Measurements from ENCODE around the gene GCN1. TPM values are rescaled to one million over a fixed set of nuclear protein-coding genes. Genes with fewer than 3 reads are reported as not detected.

The GCN1 gene, protein sequence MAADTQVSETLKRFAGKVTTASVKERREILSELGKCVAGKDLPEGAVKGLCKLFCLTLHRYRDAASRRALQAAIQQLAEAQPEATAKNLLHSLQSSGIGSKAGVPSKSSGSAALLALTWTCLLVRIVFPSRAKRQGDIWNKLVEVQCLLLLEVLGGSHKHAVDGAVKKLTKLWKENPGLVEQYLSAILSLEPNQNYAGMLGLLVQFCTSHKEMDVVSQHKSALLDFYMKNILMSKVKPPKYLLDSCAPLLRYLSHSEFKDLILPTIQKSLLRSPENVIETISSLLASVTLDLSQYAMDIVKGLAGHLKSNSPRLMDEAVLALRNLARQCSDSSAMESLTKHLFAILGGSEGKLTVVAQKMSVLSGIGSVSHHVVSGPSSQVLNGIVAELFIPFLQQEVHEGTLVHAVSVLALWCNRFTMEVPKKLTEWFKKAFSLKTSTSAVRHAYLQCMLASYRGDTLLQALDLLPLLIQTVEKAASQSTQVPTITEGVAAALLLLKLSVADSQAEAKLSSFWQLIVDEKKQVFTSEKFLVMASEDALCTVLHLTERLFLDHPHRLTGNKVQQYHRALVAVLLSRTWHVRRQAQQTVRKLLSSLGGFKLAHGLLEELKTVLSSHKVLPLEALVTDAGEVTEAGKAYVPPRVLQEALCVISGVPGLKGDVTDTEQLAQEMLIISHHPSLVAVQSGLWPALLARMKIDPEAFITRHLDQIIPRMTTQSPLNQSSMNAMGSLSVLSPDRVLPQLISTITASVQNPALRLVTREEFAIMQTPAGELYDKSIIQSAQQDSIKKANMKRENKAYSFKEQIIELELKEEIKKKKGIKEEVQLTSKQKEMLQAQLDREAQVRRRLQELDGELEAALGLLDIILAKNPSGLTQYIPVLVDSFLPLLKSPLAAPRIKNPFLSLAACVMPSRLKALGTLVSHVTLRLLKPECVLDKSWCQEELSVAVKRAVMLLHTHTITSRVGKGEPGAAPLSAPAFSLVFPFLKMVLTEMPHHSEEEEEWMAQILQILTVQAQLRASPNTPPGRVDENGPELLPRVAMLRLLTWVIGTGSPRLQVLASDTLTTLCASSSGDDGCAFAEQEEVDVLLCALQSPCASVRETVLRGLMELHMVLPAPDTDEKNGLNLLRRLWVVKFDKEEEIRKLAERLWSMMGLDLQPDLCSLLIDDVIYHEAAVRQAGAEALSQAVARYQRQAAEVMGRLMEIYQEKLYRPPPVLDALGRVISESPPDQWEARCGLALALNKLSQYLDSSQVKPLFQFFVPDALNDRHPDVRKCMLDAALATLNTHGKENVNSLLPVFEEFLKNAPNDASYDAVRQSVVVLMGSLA (N-terminal part only)
- 133 and 137 TPM in 2 replicates for total RNA-seq (2021; fragmentation: NEBNext Ultra II Directional; extraction: Animal tissue kit (Norgen Biotek cat#: 25700))
- 61.4 and 73.1 TPM in 2 replicates for polyA plus RNA-seq (2011; rRNA removed)
- 61.1 TPM for polyA plus RNA-seq (2011; cell fraction: cytosol; rRNA removed)
- polyA plus RNA-seq (2011; cell fraction: nucleus; rRNA removed) = 294 TPM
- 92.9 to 139 TPM (median 109 TPM) in 4 replicates for polyA plus RNA-seq (2012, experiment 1 of 2)
- polyA plus RNA-seq (2012, experiment 2 of 2) = 58.3 TPM
- 57.1 TPM for polyA plus RNA-seq (2013, experiment 1 of 2)
- 47.1 TPM for polyA plus RNA-seq (2013, experiment 2 of 2)
- 266 and 267 TPM in 2 replicates for polyA minus RNA-seq (2011; rRNA and poly(A)+ RNA removed)
- polyA minus RNA-seq (2011; cell fraction: cytosol; rRNA and poly(A)+ RNA removed) = 106 TPM
- polyA minus RNA-seq (2011; cell fraction: nucleus; rRNA and poly(A)+ RNA removed) = 194 TPM
- long read RNA-seq, experiment 1, partial matches to known transcripts = 63 of 68 reads
- long read RNA-seq, experiment 1, other reads (novel, unspliced or antisense) = 5 of 68 reads
- long read RNA-seq, experiment 2, partial matches to known transcripts = 1 of 1 reads
- long read RNA-seq, experiment 2, other reads (novel, unspliced or antisense) = 0 of 1 reads

GRCh38 chr12:120194534-120195395, at the start of gene GCN1:
TSS of gene GCN1 (minus strand) at chr12:120194715. CDS start at chr12:120194697, 18 bp downstream.
- no peak within 1 kb of the TSS for H2BK120ac ChIP-seq (replicated peaks; ENCODE audit: low read depth, low read length)
- WGBS, 2 experiments (ENCODE audit: extremely low coverage in 1 of 2, insufficient coverage in 1 of 2, insufficient read length in 1 of 2, insufficient replicate concordance in 2 of 2, low coverage in 1 of 2, low lambda C conversion rate in 2 of 2, missing lambda C conversion rate in 1 of 2) = 5% methylated on average over 53 of the region's 62 CpGs; no CpG with 5 or more reads in 1 of the 2 experiments
- POLR2A ChIA-PET (ENCODE audit: partially characterized antibody) = interaction anchor here (0.8 to 88.3 kb wide), 19 partner anchors 9 to 160 kb away, joined by 3 to 4270 read pairs (median 5); partner anchors contain the start of genes PXN, RAB35, RNU4-1 and RNU4-2
- peaks cover 0 to 3% (median under 1%) of the 10 kb centered on the region in 4 experiments; a peak in 5 of 7 replicates for H3K4me1 ChIP-seq (replicated peaks in 1 of 4; ENCODE audit: control insufficient read depth in 3 of 4, insufficient read depth in 4 of 4, low read length in 3 of 4)
- peaks cover 17 to 65% of the 10 kb centered on the region in 2 experiments for H3K79me2 ChIP-seq (ENCODE audit: control insufficient read depth in 1 of 2, insufficient read depth in 2 of 2, low read length in 2 of 2)
- H3K4me3 ChIP-seq (ENCODE audit: extremely low read depth in 1 of 4, insufficient read depth in 2 of 4, low read depth in 3 of 4, low read length in 4 of 4) = peak within 1 kb of the TSS; percentile 86 to 96 (median 88)
- no peak within 1 kb of the TSS for H2BK12ac ChIP-seq (ENCODE audit: low read depth, low read length)
- peak within 1 kb of the TSS; percentile 74 for H2BK5ac ChIP-seq (ENCODE audit: low read depth, low read length)
- H3K23me2 ChIP-seq (ENCODE audit: low read depth, low read length) = peaks cover 19% of the 10 kb centered on the region
- peak within 1 kb of the TSS; percentile 92 for H4K5ac ChIP-seq (ENCODE audit: insufficient read length, low read depth, low read length)
- H3K36me3 ChIP-seq (ENCODE audit: control insufficient read depth in 2 of 4, insufficient read depth in 4 of 4, low read length in 3 of 4) = peaks cover 25 to 54% (median 48%) of the 10 kb centered on the region in 4 experiments
- no peak within 1 kb of the TSS for H2AFZ ChIP-seq (ENCODE audit: low read length)
- peak within 1 kb of the TSS; percentile 83 to 90 (median 88) for H3K9ac ChIP-seq (replicated peaks in 1 of 4; ENCODE audit: extremely low read depth in 1 of 4, low read depth in 3 of 4, low read length in 3 of 4)
- peak within 1 kb of the TSS; percentile 84 for H3K18ac ChIP-seq (ENCODE audit: extremely low read depth, low read length)
- H2BK15ac ChIP-seq (ENCODE audit: low read length) = no peak within 1 kb of the TSS
- H3K27ac ChIP-seq (ENCODE audit: low read depth, low read length) = peak within 1 kb of the TSS; percentile 77
- H3K9me3 ChIP-seq (ENCODE audit: insufficient read depth in 2 of 2, low read depth in 1 of 2, low read length in 1 of 2) = no peaks in the 10 kb centered on the region
- H3K4ac ChIP-seq (replicated peaks; ENCODE audit: insufficient read length, low read depth, low read length) = no peak within 1 kb of the TSS
- H4K20me1 ChIP-seq (replicated peaks in 1 of 2; ENCODE audit: control insufficient read depth in 1 of 2, insufficient read depth in 2 of 2, low read length in 2 of 2) = peaks cover 10 to 15% of the 10 kb centered on the region in 2 experiments
- H3K27me3 ChIP-seq (replicated peaks in 1 of 4; ENCODE audit: control insufficient read depth in 3 of 4, extremely low read depth in 1 of 4, insufficient read depth in 3 of 4, low read length in 3 of 4) = no peaks in the 10 kb centered on the region
- no peak within 1 kb of the TSS for H3K23ac ChIP-seq (ENCODE audit: insufficient read length)
- DNase-seq (ENCODE audit: low read depth in 1 of 2, low spot score in 2 of 2) = peak; percentile 62 to 94
- peak within 1 kb of the TSS; percentile 98 for H4K8ac ChIP-seq (ENCODE audit: extremely low read depth, insufficient read depth, low read length)
- H3K14ac ChIP-seq (ENCODE audit: insufficient read length) = no peak within 1 kb of the TSS
- H3K4me2 ChIP-seq (ENCODE audit: insufficient read depth in 1 of 2, low read depth in 2 of 2, low read length in 2 of 2) = peak within 1 kb of the TSS; percentile 74 to 76
- H4K91ac ChIP-seq (replicated peaks; ENCODE audit: insufficient read length, low read length) = peak within 1 kb of the TSS; percentile 87
- H3K56ac ChIP-seq (replicated peaks; ENCODE audit: insufficient read length, low read depth, low read length) = peak within 1 kb of the TSS; percentile 90
- no peak within 1 kb of the TSS for H2BK20ac ChIP-seq (ENCODE audit: low read length)
- no peak within 1 kb of the TSS; the same call in 1 of the 2 replicates for H2AK5ac ChIP-seq (ENCODE audit: low read depth, low read length)
- no peak for FAIRE-seq
- CTCF ChIA-PET (ENCODE audit: partially characterized antibody) = interaction anchor here (1.2 kb wide), 1 partner anchor 34 kb away, joined by 3 read pairs; no protein-coding TSS in a partner anchor
- H3K79me1 ChIP-seq (ENCODE audit: low read depth, low read length) = peaks cover 10% of the 10 kb centered on the region
- TF ChIP-seq HDAC2 (IDR thresholded peaks at IDR 0.05; ENCODE audit: borderline replicate concordance in 1 of 2, low read depth in 2 of 2, low read length in 2 of 2) = peak; percentile 6 to 19; a peak in 1 of 4 replicates

All from H1 (cell line).